NCI-H2196 treated with DMSO at 0.1 percent for 48 hours (cell line): ENCODE data around the gene PVALEF.

Experiments
- DNase-seq: peaks from one replicate; lab custom pipeline; 2025; ENCODE audit not compliant: unreplicated experiment; lab: John Stamatoyannopoulos, UW

PVALEF gene

GRCh38 chr17:81194941-81195901 lies 29.9 kb downstream of the PVALEF start:
- no peak for DNase-seq

- DNase-seq, result no peak
Measured at GRCh38 chr17:81195941-81196495, 30.7 kb downstream of the PVALEF start.

GRCh38 chr17:81196505-81197408 lies 31.4 kb downstream of the PVALEF start:
- DNase-seq, result no peak

- no peak for DNase-seq
Measured at GRCh38 chr17:81197409-81197795, 32.1 kb downstream of the PVALEF start.

GRCh38 chr17:81197831-81198490 lies 32.7 kb downstream of the PVALEF start:
- DNase-seq, result no peak

- DNase-seq, result no peak
Measured at GRCh38 chr17:81198826-81199481, 33.6 kb downstream of the PVALEF start.

- DNase-seq, result no peak
Measured at GRCh38 chr17:81199482-81199830, 34.1 kb downstream of the PVALEF start.

GRCh38 chr17:81200201-81200600 lies 34.9 kb downstream of the PVALEF start:
- no peak for DNase-seq

GRCh38 chr17:81200695-81201580 lies 35.6 kb downstream of the PVALEF start:
- peak; percentile 26 for DNase-seq

GRCh38 chr17:81202318-81202717 lies 37.0 kb downstream of the PVALEF start:
- DNase-seq, result no peak

- no peak for DNase-seq
Measured at GRCh38 chr17:81203136-81203535, 37.8 kb downstream of the PVALEF start.

GRCh38 chr17:81204578-81204977 lies 39.3 kb downstream of the PVALEF start:
- DNase-seq, result no peak

- no peak for DNase-seq
Measured at GRCh38 chr17:81206166-81206565, 40.9 kb downstream of the PVALEF start.

GRCh38 chr17:81206657-81207056 lies 41.4 kb downstream of the PVALEF start:
- no peak for DNase-seq

GRCh38 chr17:81207610-81208581 lies 42.6 kb downstream of the PVALEF start:
- DNase-seq, result peak; percentile 39

- no peak for DNase-seq
Measured at GRCh38 chr17:81208651-81209050, 43.3 kb downstream of the PVALEF start.

GRCh38 chr17:81209141-81209540 lies 43.8 kb downstream of the PVALEF start:
- no peak for DNase-seq

GRCh38 chr17:81210466-81210865 lies 45.2 kb downstream of the PVALEF start:
- DNase-seq, result no peak
